GM19328 (cell line): ENCODE results near the gene NECAB2.

Experiments
- ATAC-seq: cut with Tn5 transposase; IDR thresholded peaks from one replicate; pipeline ENCODE4 v1.9.1; 2021; ENCODE audit warnings: mild to moderate bottlenecking, moderate library complexity; ENCODE audit not compliant: unreplicated experiment

Gene NECAB2

GRCh38 chr16:83967838-83968305 lies at the start of gene NECAB2:
NECAB2 (plus strand) TSS chr16:83968244; CDS start chr16:83968649, 405 bp downstream.
- ATAC-seq: no peak

DNA sequence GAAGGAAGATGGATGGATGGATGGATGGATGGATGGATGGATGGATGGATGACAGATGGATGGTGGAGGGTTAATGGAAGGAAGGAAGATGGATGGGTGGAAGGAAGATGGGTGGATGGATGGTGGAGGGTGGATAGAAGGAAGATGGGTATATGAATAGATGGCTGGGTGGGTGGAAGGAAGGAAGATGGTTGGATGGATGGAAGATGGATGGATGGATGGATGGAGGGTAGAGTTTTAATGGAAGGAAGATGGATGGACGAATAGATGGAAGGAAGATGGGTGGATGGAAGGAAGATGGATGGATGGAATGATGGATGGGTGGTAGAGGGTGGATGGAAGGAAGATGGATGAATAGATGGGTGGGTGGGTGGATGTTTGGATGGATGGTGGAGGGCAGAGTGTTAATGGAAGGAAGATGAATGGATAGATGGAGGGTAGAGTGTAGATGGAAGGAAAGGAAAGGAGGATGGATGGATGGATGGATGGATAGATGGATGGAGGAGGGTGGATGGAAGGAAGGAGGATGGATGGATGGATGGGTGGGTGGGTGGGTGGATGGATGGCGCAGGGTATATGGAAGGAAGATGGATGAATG lies 47.1 kb upstream of the NECAB2 start:
- no peak for ATAC-seq

- no peak for ATAC-seq
Measured at GRCh38 chr16:83923581-83924365, 44.3 kb upstream of the NECAB2 start.

- ATAC-seq: no peak
Measured at GRCh38 chr16:83924686-83925085, 43.4 kb upstream of the NECAB2 start.

- ATAC-seq: no peak
Measured at GRCh38 chr16:83925095-83925905, 42.7 kb upstream of the NECAB2 start.

- no peak for ATAC-seq
Measured at GRCh38 chr16:83925957-83926725, 41.9 kb upstream of the NECAB2 start.

DNA sequence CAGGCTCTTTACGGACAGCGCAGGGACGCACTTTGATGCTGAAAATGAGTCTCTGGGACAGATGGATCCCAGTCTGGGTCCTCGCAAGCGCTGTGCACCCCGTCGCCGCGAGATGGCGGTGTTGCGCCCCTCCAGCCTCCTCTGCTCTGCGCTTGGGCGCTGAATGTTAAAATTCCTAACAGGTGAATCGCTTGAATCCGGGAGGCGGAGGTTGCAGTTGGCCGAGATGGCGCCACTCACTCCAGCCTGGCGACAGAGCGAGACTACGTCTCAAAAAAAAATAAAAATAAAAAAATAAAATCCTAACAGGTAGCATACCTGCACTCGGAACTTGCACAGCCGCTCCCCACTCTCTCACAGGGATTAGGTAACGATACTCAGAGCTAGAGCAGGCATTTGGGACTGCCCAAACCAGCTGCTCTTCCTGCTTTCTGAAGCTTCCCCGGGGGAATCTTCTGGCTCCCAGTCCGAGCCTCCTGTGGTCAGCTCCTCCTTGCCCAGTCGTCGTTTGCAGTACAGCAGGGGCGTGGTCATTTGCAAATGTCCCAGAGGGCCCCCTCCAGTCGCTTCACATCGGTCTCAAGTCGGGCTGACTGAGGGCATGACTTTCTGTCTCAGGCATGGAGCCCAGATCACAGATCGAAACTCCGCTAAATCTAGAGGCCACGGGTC lies 41.2 kb upstream of the NECAB2 start:
- ATAC-seq: no peak

DNA sequence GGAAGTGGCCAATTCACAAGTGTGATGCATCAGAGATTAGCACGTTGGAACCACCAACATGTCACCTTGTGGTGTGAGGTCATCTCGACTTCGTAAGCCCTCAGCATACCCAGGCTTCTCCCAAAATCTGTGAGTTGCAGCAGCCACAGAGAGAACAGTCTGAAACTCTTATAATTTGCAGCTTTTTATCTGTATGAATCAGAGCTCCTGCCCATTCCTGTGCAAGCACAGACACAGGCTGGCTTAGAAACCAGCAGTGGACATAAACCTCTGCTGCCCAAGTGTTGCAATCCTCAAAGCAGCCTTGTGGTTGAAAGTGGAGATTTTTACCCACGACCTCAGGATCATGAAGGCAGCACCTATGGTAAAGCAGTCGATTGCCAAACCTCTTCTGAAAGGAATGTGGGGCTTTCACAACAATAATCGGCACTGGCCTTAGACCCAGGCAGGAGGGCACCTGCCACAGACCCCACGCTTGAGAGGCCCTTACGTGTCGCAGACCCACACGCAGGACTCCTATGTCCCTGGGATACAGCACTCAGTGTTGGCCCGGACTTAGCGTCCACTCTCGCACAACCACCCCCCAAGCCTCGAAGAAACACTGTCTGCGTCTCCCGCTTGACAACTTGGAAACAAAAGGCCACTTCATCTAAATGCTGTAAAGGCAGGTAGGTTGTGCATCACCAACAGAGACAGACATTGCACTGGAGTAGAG lies 39.5 kb upstream of the NECAB2 start:
- ATAC-seq: no peak

- ATAC-seq: no peak
Measured at GRCh38 chr16:83929811-83930555, 38.1 kb upstream of the NECAB2 start.

DNA sequence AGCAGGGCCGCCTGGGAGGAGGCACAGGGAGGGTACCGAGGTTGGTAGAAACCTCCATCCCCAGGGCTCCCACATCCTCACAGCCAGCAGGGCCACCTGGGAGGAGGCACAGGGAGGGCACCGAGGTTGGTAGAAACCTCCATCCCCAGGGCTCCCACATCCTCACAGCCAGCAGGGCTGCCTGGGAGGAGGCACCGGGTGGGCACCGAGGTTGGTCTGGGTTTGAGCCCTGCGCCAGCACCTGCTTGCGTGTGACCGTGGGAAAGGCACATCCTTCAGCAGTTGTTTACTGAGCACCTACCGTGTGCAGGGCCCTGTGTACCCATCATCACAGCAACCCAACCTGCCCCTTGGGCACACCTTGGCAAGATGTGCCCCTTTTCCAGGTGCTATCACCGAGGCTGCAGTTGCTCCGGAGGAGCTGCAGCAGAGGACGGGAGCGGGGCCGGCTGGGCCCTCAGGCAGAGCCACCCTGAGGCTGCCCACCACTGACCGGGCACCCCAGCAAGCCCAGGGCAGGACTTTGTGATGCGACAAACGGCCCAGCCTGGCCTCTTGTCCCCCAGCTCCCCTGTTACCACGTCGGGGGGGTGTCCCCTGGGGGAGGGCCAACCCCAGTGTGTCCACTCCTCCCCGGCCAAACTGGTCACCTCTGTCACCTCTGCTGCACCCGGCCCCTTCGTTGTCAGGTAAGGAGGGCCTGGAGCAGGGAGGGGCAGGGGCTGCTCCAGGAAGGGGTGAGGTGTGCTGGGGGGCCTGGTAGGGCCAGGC lies 37.1 kb upstream of the NECAB2 start:
- ATAC-seq: no peak

- no peak for ATAC-seq
Measured at GRCh38 chr16:83931556-83931955, 36.5 kb upstream of the NECAB2 start.

GRCh38 chr16:83932304-83932703 lies 35.7 kb upstream of the NECAB2 start:
- ATAC-seq: no peak

- ATAC-seq: no peak
Measured at GRCh38 chr16:83932955-83933673, 34.9 kb upstream of the NECAB2 start.

DNA sequence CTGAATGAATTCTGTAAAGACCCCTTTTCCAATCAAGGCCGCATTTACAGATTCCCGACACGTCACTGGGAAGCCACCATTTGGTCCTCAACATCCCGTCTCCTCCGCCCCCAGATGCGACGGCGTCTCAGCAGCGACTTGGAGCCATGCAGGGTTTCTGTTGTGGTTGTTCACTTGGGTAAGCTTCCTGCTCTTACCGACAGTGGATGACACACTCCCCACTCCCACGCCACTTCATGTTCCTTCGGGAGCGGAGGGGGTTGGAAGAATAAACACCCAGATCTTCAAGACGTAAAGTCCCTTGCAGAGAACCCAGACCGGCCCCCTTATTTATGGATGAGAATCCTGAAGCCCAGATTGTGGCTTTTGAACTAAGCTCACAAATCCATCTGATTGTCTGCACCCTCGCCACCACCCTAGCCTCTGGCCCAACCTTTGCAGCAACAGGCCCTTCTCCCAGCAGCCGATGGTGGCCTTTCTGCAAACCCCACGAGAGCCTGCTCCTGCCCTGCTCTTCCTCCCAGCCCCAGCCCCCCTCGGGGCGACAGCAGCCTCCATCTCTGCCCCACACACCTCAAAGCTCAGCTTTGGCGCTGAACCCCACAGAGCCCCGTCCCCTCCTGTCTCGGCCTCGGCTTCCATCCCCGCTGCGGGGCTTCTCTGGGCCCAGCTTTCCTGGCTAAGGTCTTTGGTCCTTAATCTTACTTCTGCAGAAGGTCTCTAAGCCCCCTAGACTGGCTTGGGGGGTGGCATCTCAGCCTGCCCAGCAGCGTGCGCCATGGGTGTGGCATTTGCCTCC lies 34.0 kb upstream of the NECAB2 start:
- no peak for ATAC-seq

DNA sequence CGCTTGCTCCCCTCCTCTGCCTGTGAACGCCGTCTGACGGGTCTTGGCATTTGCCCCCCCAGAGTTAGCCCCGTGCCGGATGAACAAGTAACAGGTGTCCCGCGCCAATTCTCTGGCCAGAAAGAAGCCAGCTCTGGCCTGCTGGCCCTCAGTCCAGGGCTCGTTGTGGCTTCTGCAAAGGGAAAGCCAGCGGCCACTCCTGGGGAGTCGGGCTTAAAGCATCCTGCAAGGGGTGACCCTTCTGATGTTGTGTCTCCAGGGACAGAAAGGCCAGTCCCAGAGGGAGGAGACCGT lies 33.4 kb upstream of the NECAB2 start:
- no peak for ATAC-seq

DNA sequence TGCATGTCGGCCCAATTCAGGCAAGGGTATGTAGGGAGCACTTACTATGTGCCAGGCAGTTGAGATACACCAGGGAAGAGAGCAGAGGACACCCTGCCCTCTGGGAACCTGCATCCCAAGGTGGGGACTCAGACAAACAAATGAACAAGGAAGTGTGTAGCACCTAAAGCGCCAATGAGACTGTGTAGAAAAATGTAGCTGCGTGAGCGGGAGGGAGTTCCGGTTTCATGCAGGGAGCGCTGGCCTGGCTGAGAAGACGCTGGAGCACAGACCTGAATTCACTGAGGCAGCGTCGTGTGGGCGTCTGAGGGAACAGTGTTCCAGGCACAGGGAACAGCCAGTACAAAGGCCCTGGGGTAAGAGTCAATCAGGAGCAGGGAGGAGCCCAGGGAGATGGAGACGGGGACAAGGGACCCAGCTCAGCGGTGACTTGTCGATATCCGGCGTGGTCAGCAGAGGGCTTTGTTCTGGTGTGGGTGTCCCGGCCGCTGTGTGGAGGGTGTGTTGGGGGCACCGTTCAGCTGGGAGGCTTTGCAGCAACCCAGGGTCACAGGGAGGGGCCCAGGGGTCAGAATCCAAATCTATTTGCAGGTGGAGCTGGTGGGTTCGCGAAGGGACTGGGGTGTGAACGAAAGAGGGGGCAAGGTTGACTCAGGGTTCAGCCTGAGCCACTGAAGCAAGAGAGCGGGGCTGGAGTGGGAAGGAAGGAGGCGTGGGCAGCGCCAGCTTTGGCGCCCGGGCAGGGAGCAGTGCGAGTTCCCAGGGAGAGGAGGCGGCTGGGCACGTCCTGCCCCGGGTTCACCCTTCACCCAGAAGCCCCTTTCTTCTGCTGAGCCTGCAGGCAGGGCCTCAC lies 32.8 kb upstream of the NECAB2 start:
- no peak for ATAC-seq
